Esophagus squamous epithelium (tissue), 4 donors: ENCODE results near the gene TGFB1.

ENCODE experiments used
- POLR2A ChIP-seq, 4 donors: fragments of 450-650 bp; IDR thresholded peaks; one replicate each; pipeline ENCODE4 v1.6.1; 2017; ENCODE audit warnings: antibody characterized with exemption in 4 of 4, mild to moderate bottlenecking in 4 of 4, moderate library complexity in 3 of 4
- TF ChIP-seq, protein P1 (sequence below), 6 experiments: fragments of 450-650 bp in 4 of 6; fragments of 200-600 bp in 2 of 6; sonication (generic) in 2 of 6; IDR thresholded peaks; one replicate each; pipeline ENCODE4 v1.5.1; 2016 to 2019; ENCODE audit warnings: antibody characterized with exemption in 6 of 6, mild to moderate bottlenecking in 4 of 6, moderate library complexity in 4 of 6

DNA sequence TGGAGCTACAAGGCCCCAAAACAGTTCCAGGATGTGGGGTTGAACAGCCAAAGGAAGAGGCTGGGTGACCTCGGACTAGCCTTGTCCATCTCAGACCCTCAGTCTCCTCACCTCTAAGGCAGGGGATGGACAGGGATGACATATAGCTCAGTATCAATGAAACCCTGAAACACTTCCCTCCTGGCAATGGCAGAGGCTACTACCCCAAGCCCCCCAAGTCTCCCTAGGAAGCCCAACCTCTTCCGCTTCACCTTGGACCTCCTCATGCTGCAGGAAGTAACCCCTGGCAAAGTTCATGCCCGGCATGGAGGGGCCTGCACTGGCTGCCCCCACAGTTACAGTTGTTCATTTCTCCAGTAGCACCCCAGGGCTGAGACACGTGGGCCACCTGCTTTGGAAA, 33.2 kb downstream of the TGFB1 start:
- no peak for TF ChIP-seq POLR2A (IDR thresholded peaks at IDR 0.05)
- TF ChIP-seq, protein P1, sequence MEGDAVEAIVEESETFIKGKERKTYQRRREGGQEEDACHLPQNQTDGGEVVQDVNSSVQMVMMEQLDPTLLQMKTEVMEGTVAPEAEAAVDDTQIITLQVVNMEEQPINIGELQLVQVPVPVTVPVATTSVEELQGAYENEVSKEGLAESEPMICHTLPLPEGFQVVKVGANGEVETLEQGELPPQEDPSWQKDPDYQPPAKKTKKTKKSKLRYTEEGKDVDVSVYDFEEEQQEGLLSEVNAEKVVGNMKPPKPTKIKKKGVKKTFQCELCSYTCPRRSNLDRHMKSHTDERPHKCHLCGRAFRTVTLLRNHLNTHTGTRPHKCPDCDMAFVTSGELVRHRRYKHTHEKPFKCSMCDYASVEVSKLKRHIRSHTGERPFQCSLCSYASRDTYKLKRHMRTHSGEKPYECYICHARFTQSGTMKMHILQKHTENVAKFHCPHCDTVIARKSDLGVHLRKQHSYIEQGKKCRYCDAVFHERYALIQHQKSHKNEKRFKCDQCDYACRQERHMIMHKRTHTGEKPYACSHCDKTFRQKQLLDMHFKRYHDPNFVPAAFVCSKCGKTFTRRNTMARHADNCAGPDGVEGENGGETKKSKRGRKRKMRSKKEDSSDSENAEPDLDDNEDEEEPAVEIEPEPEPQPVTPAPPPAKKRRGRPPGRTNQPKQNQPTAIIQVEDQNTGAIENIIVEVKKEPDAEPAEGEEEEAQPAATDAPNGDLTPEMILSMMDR (IDR thresholded peaks at IDR 0.05) = no peak
